ENCODE results near the gene RNF141.

DNA sequence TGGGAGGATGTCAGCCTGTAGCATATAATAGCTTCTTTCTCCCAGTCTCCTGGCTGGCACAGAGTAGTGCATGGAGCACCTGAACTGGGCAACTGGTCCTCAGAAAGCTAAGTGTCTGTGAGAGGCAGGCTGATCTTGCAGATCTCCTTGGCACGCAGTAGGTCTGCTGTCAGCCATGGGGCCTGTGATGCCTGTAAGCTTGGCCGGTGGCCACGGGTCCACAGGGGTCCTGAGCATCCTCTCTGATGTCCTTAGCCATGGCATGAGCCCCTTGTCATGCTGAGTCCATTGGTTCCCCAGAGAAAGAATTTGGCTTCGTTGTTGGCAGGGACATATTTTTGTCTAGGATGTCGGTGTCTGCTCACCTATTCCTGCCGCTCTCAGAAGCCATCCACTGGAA is 61.0 kb downstream of the RNF141 start:
- TF ChIP-seq CTCF (IDR thresholded peaks at IDR 0.05; ENCODE audit: insufficient read depth, low read depth, low read length), result no peak
- no peak for TF ChIP-seq EZH2 (IDR thresholded peaks at IDR 0.05; ENCODE audit: insufficient read depth, low read length)
